ENCODE measurements around the gene CACNA1D. TPM values are rescaled to one million over a fixed set of nuclear protein-coding genes. Genes with fewer than 3 reads are reported as not detected.

The CACNA1D gene
- total RNA-seq, 1 donor from 2014 or later, result 0.95 TPM

DNA sequence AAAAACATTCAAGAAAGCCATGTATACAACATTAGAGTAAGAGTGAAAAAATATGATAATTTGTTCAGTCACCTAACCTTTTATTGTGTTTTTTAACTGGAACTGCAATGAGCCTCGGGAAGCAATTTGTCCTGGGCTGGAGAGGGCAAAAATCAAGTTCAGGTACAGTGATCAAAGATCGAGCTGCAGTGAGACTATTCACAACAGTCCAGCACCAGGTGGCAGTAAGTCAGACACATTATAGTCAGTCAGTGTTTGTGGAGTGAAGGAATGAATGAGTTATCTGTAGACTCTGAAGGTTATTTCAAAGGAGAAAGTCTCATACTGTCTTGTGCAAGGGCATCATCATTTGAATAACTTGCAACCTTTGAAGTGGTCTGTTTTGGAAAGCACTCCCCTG, 235.2 kb downstream of the CACNA1D start:
- no peak overlapping the region for H3K4me3 Mint-ChIP-seq (ENCODE audit: unreplicated experiment)
- H3K9me3 Mint-ChIP-seq (ENCODE audit: low read depth), result no peaks in the 10 kb centered on the region
- no peak for DNase-seq (ENCODE audit: low spot score)
- no peaks in the 10 kb centered on the region for H3K36me3 Mint-ChIP-seq (ENCODE audit: low read depth)
- peaks cover 20% of the 10 kb centered on the region for H3K27me3 Mint-ChIP-seq (ENCODE audit: low read depth)
- no peaks in the 10 kb centered on the region for H3K4me1 Mint-ChIP-seq (ENCODE audit: low read depth)
- TF ChIP-seq, protein P1, sequence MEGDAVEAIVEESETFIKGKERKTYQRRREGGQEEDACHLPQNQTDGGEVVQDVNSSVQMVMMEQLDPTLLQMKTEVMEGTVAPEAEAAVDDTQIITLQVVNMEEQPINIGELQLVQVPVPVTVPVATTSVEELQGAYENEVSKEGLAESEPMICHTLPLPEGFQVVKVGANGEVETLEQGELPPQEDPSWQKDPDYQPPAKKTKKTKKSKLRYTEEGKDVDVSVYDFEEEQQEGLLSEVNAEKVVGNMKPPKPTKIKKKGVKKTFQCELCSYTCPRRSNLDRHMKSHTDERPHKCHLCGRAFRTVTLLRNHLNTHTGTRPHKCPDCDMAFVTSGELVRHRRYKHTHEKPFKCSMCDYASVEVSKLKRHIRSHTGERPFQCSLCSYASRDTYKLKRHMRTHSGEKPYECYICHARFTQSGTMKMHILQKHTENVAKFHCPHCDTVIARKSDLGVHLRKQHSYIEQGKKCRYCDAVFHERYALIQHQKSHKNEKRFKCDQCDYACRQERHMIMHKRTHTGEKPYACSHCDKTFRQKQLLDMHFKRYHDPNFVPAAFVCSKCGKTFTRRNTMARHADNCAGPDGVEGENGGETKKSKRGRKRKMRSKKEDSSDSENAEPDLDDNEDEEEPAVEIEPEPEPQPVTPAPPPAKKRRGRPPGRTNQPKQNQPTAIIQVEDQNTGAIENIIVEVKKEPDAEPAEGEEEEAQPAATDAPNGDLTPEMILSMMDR (IDR thresholded peaks at IDR 0.05), result peak; percentile 52
- no peak overlapping the region for H3K27ac Mint-ChIP-seq (ENCODE audit: unreplicated experiment)

DNA sequence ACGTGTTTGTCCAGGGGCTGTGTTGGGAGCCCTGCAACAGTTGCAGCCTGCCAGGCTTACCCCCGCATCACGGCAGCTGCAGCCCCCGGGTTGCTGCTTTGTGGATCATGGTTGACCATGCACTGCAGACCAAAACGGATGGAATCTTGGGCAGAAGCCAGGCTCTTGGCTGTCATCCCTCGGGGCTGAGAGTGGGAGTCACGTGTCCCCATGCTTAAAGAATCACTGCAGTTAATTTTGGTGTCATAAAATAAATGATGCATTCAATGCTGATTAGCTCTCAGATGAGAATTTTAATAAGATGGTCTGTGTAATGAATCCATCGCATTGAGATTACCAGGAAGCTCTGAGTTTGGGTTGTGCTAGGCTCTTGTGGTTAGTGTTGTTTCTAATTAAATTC, 236.2 kb downstream of the CACNA1D start:
- H3K9me3 Mint-ChIP-seq (ENCODE audit: low read depth), result no peaks in the 10 kb centered on the region
- no peak for DNase-seq (ENCODE audit: low spot score)
- no peaks in the 10 kb centered on the region for H3K36me3 Mint-ChIP-seq (ENCODE audit: low read depth)
- peaks cover 15% of the 10 kb centered on the region for H3K27me3 Mint-ChIP-seq (ENCODE audit: low read depth)
- H3K27ac Mint-ChIP-seq (ENCODE audit: unreplicated experiment), result no peak overlapping the region
- H3K4me3 Mint-ChIP-seq (ENCODE audit: unreplicated experiment), result no peak overlapping the region
- TF ChIP-seq, protein P1 (IDR thresholded peaks at IDR 0.05), result no peak
- H3K4me1 Mint-ChIP-seq (ENCODE audit: low read depth), result no peaks in the 10 kb centered on the region

DNA sequence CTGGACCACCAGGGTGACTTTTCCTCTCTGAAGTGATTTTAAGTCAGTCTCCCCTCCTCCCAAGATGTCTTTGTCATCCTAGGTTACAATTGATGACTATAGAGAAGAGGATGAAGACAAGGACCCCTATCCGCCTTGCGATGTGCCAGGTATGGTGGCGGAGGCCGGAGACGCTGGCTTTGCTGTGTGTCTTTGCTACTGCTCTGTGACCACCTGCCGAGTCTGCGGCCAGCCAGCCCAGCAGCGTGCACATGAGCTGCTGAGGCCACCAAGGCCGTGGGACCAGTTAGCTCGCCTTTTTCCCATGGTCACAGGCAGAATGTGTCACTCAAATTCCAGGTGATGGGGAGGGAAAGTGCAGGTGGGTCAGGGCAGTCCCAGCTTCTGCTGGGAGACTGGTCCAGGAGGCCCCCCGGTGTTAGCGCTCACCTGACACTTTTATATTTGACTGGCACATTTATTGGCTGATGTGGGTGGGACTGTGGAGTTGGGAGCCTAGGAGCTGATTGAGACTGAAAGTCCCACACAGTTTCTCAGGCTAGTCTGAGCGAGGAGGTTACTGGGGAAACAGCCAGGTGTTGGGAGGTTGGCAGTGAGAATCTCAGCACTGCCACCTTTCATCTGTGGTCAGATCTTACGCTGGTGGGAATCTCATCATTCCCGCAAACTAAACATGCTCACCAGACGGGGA, 237.7 kb downstream of the CACNA1D start:
- Mint-ChIP-seq H3K27ac (ENCODE audit: unreplicated experiment) (no peak overlapping the region), H3K36me3 (ENCODE audit: low read depth) (no peaks in the 10 kb centered on the region), H3K4me1 (ENCODE audit: low read depth) (no peaks in the 10 kb centered on the region), H3K27me3 (ENCODE audit: low read depth) (peaks cover 10% of the 10 kb centered on the region), H3K9me3 (ENCODE audit: low read depth) (no peaks in the 10 kb centered on the region), H3K4me3 (ENCODE audit: unreplicated experiment) (no peak overlapping the region)
- no peak for DNase-seq (ENCODE audit: low spot score)
- TF ChIP-seq, protein P1 (IDR thresholded peaks at IDR 0.05), result no peak

DNA sequence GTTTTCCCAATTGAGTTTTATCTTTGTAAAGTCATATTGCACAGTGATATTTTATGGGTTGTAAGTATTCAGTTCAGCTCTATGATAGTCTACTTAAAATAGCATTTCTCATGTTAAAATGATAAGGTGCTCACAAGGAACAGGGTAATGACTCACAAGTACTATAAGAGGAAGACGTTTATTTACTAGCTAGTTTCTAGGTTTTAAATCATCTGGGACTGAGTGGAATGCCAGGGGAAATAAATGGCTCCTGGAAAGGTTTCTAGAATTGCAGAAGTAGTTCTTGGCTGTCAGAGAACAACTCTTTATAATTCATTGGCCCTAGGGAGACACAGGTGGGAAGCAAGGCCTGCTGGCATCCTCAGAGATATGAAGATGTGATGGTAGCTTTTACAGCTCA, 239.0 kb downstream of the CACNA1D start:
- Mint-ChIP-seq H3K9me3 (ENCODE audit: low read depth) (no peaks in the 10 kb centered on the region), H3K27ac (ENCODE audit: unreplicated experiment) (no peak overlapping the region), H3K4me1 (ENCODE audit: low read depth) (no peaks in the 10 kb centered on the region), H3K4me3 (ENCODE audit: unreplicated experiment) (no peak overlapping the region), H3K27me3 (ENCODE audit: low read depth) (peaks cover 10% of the 10 kb centered on the region), H3K36me3 (ENCODE audit: low read depth) (no peaks in the 10 kb centered on the region)
- TF ChIP-seq, protein P1 (IDR thresholded peaks at IDR 0.05), result no peak
- DNase-seq (ENCODE audit: low spot score), result no peak

DNA sequence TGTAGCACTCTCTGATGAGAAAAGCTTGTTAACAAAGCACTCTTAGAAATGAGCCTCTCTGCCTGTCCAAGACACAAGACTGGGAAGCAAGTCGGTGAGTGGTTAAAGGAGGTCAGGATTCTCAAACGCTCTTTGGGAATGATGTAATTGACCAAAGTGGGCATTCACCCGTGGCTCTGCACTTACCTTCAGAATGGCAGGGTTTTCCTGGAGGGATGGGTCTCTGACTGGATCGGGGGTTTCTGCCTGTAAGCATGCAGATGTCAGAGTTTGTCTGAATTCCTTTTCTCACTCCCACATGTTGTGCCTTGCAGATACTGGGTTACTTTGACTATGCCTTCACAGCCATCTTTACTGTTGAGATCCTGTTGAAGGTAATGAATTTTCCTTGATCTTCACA, 245.6 kb downstream of the CACNA1D start:
- Mint-ChIP-seq H3K4me3 (ENCODE audit: unreplicated experiment) (no peak overlapping the region), H3K27me3 (ENCODE audit: low read depth) (peaks cover 18% of the 10 kb centered on the region), H3K36me3 (ENCODE audit: low read depth) (no peaks in the 10 kb centered on the region), H3K9me3 (ENCODE audit: low read depth) (no peaks in the 10 kb centered on the region), H3K27ac (ENCODE audit: unreplicated experiment) (no peak overlapping the region), H3K4me1 (ENCODE audit: low read depth) (no peaks in the 10 kb centered on the region)
- DNase-seq (ENCODE audit: low spot score), result no peak
- TF ChIP-seq, protein P1 (IDR thresholded peaks at IDR 0.05), result no peak
